NB4 (cell line): ENCODE data around the gene TMEM135.

ENCODE experiments used
- CTCF ChIP-seq: IDR thresholded peaks from one replicate; pipeline ENCODE4 v1.5.1; 2012; ENCODE audit warnings: low read depth, low read length
- MAX ChIP-seq: IDR thresholded peaks from 2 replicates; pipeline ENCODE4 v1.6.1; 2011; ENCODE audit warnings: low read depth, low read length
- MYC ChIP-seq: IDR thresholded peaks from 2 replicates; pipeline ENCODE4 v1.6.1; 2011; ENCODE audit warnings: low read depth, low read length
- POLR2A ChIP-seq: IDR thresholded peaks from 2 replicates; pipeline ENCODE4 v1.6.1; 2011; ENCODE audit warnings: mild to moderate bottlenecking; ENCODE audit not compliant: insufficient read length; ENCODE audit errors: extremely low read depth

GRCh38 chr11:87076260-87076783 lies 38.6 kb downstream of the TMEM135 start:
- no peak for TF ChIP-seq CTCF
- no peak for TF ChIP-seq POLR2A
- no peak for TF ChIP-seq MAX
- no peak for TF ChIP-seq MYC
